Activated T-cell treated with anti-CD3 and anti-CD28 coated beads, Interleukin-2, amount 50 U/mL, for 72 hours (primary cell): ENCODE data around the gene MFAP5. TPM values are rescaled to one million over a fixed set of nuclear protein-coding genes. Genes with fewer than 3 reads are reported as not detected.
"Not testable (repeated sequence)": the region's sequence is repeated elsewhere in the genome, so short reads cannot be mapped to it uniquely, and the experiment has no call there.

Source experiments
- ATAC-seq, 2 donors: fragments of 150-1000 bp; cut with Tn5 transposase; replicated peaks in 1 of 2; 2 replicates each; pipeline ENCODE4 v1.10.0; 2021; ENCODE audit warnings: moderate library complexity in 2 of 2, mild to moderate bottlenecking in 1 of 2
- DNase-seq, 2 donors: peaks; one replicate each; pipeline ENCODE4 v3.0.0; 2021 to 2022; ENCODE audit warnings: mixed read lengths in 1 of 2
- H3K27ac Mint-ChIP-seq: one replicate; pipeline ENCODE4 v1.8.0; 2022; ENCODE audit warnings: mild to moderate bottlenecking, moderate library complexity, mixed read lengths
- H3K27me3 Mint-ChIP-seq: one replicate; pipeline ENCODE4 v1.8.0; 2022; ENCODE audit warnings: low read depth, mixed read lengths
- H3K36me3 Mint-ChIP-seq, 2 donors: one replicate each; pipeline ENCODE4 v1.8.0; 2022; ENCODE audit warnings: mixed read lengths in 2 of 2, mild to moderate bottlenecking in 1 of 2; ENCODE audit not compliant: insufficient read depth in 2 of 2
- H3K4me1 Mint-ChIP-seq: one replicate; pipeline ENCODE4 v1.8.0; 2022; ENCODE audit warnings: low read depth, mixed read lengths
- H3K4me3 Mint-ChIP-seq, 2 donors: one replicate each; pipeline ENCODE4 v1.8.0; 2022; ENCODE audit warnings: mild to moderate bottlenecking in 2 of 2, mixed read lengths in 2 of 2, moderate library complexity in 2 of 2
- H3K9me3 Mint-ChIP-seq, 2 donors: one replicate each; pipeline ENCODE4 v1.8.0; 2022; ENCODE audit warnings: mixed read lengths in 2 of 2
- total RNA-seq, 2 donors: library from RNA; stranded (reverse); gene quantifications; one replicate each; pipeline ENCODE4 v1.2.3, GENCODE V29; 2022

The MFAP5 gene
- total RNA-seq, 2 donors from 2014 or later = not detected

DNA sequence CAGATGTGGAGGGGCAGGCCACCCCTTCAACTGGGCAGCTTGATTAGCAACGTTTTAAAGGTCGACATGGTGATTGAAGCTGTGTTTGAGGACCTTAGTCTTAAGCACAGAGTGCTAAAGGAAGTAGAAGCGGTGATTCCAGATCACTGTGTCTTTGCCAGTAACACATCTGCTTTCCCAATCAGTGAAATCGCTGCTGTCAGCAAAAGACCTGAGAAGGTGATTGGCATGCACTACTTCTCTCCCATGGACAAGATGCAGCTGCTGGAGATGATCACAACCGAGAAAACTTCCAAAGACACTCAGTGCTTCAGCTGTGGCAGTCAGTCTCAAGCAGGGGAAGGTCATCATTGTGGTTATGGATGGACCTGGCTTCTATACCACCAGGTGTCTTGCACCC lies 26.0 kb downstream of the MFAP5 start:
- Mint-ChIP-seq H3K27me3 (peaks cover 11% of the 10 kb centered on the region), H3K4me3 (no peak overlapping the region), H3K27ac (no peak overlapping the region), H3K4me1 (no peaks in the 10 kb centered on the region), H3K9me3 (no peaks in the 10 kb centered on the region), H3K36me3 (no peaks in the 10 kb centered on the region)
- no peak for ATAC-seq
- no peak for DNase-seq

- not testable (repeated sequence) for H3K27ac Mint-ChIP-seq, DNase-seq, H3K36me3 Mint-ChIP-seq, ATAC-seq, H3K4me3 Mint-ChIP-seq, H3K4me1 Mint-ChIP-seq, H3K9me3 Mint-ChIP-seq
- peaks cover 14% of the 10 kb centered on the region for H3K27me3 Mint-ChIP-seq
These were observed 26.6 kb downstream of the MFAP5 start for GRCh38 chr12:8636007-8636346.

GRCh38 chr12:8635342-8636006 lies 27.2 kb downstream of the MFAP5 start:
- not testable (repeated sequence) for H3K27ac Mint-ChIP-seq, ATAC-seq, H3K4me1 Mint-ChIP-seq, H3K9me3 Mint-ChIP-seq, H3K36me3 Mint-ChIP-seq, H3K4me3 Mint-ChIP-seq, DNase-seq
- peaks cover 18% of the 10 kb centered on the region for H3K27me3 Mint-ChIP-seq

DNA sequence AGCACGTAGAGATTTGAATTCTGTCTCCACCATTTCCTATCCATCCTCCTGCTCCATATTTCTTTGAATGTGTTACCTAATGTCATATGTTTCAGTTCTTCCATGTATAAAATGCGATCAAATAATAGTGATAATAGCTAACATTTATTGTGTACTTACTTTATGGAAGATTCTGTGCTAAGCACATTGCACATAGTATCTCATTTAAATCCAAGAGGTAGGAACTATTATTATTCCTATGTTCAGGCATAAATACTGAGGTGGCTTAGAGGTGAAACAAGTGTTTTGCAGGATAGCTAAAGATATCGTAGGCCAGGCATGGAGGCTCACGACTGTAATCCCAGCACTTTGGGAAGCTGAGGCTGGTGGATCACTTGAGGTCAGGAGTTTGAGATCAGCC lies 32.5 kb downstream of the MFAP5 start:
- Mint-ChIP-seq H3K27me3 (peaks cover 23% of the 10 kb centered on the region), H3K27ac (no peak overlapping the region), H3K4me3 (no peak overlapping the region), H3K4me1 (no peaks in the 10 kb centered on the region), H3K9me3 (no peaks in the 10 kb centered on the region), H3K36me3 (peaks cover 0 to 2% of the 10 kb centered on the region in 2 donors)
- DNase-seq (no peak), ATAC-seq (no peak)

DNA sequence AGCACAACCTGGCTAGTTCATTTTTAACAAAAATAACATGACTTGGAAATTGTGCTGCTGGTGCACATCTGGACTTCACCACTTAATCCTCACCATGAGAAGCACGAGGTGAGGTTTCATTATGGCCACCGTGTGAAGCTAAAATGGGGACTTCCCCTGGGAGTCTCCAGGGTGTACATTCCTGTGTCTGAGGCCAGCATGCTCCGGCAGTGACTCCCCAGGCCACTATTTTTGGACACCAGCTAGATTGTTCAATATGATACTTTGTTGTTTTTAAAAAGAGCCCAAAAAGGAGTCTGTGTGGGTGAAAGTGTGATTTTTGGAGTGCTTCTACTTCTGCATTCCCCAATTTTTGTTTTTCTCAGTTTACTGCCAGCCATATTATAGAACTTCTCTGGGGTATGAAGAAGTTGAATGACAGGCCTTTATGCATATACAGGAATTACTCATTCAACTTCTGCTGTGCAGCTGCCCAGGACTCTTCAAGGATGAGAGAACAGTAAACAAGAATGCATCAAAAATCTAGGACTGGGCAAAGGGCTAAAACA lies 33.1 kb downstream of the MFAP5 start:
- no peak for DNase-seq
- no peak for ATAC-seq
- H3K36me3 Mint-ChIP-seq = peaks cover 0 to 2% of the 10 kb centered on the region in 2 donors
- H3K9me3 Mint-ChIP-seq = no peaks in the 10 kb centered on the region
- no peak overlapping the region for H3K4me3 Mint-ChIP-seq
- H3K27me3 Mint-ChIP-seq = peaks cover 17% of the 10 kb centered on the region
- no peaks in the 10 kb centered on the region for H3K4me1 Mint-ChIP-seq
- no peak overlapping the region for H3K27ac Mint-ChIP-seq

- Mint-ChIP-seq H3K27ac (no peak overlapping the region), H3K9me3 (no peaks in the 10 kb centered on the region), H3K4me3 (no peak overlapping the region), H3K27me3 (peaks cover 14% of the 10 kb centered on the region), H3K4me1 (no peaks in the 10 kb centered on the region), H3K36me3 (peaks cover 0 to 2% of the 10 kb centered on the region in 2 donors)
- DNase-seq (no peak), ATAC-seq (no peak)
These were observed 33.9 kb downstream of the MFAP5 start for GRCh38 chr12:8628731-8629130.

- H3K36me3 Mint-ChIP-seq = not testable (repeated sequence)
These were observed 37.9 kb downstream of the MFAP5 start for GRCh38 chr12:8624750-8625149.

DNA sequence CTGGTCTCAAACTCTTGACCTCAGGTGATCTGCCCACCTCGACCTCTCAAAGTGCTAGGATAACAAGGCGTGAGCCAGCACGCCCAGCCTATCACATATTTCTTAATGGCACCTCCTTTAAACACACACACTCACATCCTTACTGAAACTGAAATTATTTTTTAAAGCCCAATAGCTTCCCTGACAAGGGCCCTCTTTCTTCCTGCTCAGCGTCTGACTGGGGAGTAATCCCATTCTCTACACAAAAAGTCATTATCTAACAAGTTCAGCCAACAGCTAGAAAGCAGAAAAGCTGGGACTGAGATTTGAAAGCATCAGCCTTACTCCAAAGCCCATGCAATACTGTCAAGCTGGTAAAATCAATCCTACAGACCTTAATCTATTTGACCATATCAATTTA lies 40.0 kb downstream of the MFAP5 start:
- H3K36me3 Mint-ChIP-seq = peaks cover 1 to 2% of the 10 kb centered on the region in 2 donors
- H3K9me3 Mint-ChIP-seq = peaks cover 0 to 2% of the 10 kb centered on the region in 2 donors
- DNase-seq (no peak), ATAC-seq (no peak)
- H3K4me1 Mint-ChIP-seq = no peaks in the 10 kb centered on the region
- H3K27me3 Mint-ChIP-seq = no peaks in the 10 kb centered on the region
- no peak overlapping the region for H3K27ac Mint-ChIP-seq
- no peak overlapping the region for H3K4me3 Mint-ChIP-seq

More at GRCh38 chr12:8624750-8625149, 37.9 kb downstream of the MFAP5 start:
- H3K4me3 Mint-ChIP-seq, H3K9me3 Mint-ChIP-seq, DNase-seq, ATAC-seq, H3K4me1 Mint-ChIP-seq, H3K27me3 Mint-ChIP-seq, H3K27ac Mint-ChIP-seq: not testable (repeated sequence)

DNA sequence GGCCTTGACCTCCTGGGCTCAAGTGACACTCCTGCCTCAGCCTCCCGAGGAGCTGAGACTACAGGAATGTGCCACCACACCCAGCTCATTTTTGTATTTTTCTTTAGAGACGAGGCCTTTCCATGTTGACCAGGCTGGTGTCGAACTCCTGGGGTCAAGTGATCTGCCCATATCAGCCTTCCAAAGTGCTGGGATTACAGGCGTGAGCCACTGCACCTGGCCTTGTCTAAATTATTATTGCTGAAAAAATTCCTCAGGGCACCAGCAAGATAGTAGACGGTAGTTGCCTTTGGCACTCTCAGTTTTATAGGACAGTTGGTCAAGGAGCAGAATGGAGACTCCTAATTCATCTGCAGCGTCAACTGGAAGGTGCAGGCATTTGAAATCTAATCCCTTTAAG lies 47.4 kb downstream of the MFAP5 start:
- no peak overlapping the region for H3K27ac Mint-ChIP-seq
- no peak for DNase-seq
- H3K9me3 Mint-ChIP-seq = no peaks in the 10 kb centered on the region
- no peaks in the 10 kb centered on the region for H3K27me3 Mint-ChIP-seq
- no peak overlapping the region for H3K4me3 Mint-ChIP-seq
- no peaks in the 10 kb centered on the region for H3K4me1 Mint-ChIP-seq
- no peak for ATAC-seq
- no peaks in the 10 kb centered on the region for H3K36me3 Mint-ChIP-seq

DNA sequence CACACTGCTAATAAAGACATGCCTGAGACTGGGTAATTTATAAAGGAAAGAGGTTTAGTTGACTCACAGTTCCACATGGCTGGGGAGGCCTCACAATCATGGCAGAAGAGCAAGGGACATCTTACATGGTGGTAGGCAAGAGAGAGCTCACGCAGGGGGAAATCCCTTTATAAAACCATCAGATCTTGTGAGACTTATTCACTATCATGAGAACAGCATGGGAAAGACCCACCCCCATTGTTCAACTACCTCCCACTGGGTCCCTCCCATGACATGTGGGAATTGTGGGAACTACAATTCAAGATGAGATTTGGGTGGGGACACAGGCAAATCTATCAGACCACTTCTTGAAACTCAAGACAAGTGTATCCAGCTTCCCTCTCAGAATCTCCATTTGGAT lies 48.7 kb downstream of the MFAP5 start:
- not testable (repeated sequence) for DNase-seq, ATAC-seq, H3K27me3 Mint-ChIP-seq, H3K36me3 Mint-ChIP-seq, H3K4me3 Mint-ChIP-seq, H3K9me3 Mint-ChIP-seq, H3K27ac Mint-ChIP-seq, H3K4me1 Mint-ChIP-seq

GRCh38 chr12:8612629-8613028 lies 50.0 kb downstream of the MFAP5 start, which contains the start of gene AICDA:
TSS of gene AICDA (minus strand) at chr12:8612859. CDS start at chr12:8612767, 92 bp downstream.
- Mint-ChIP-seq H3K36me3 (no peaks in the 10 kb centered on the region), H3K9me3 (no peaks in the 10 kb centered on the region), H3K27ac (no peak within 1 kb of the TSS), H3K4me1 (peaks cover 12% of the 10 kb centered on the region), H3K4me3 (no peak within 1 kb of the TSS), H3K27me3 (no peaks in the 10 kb centered on the region)
- DNase-seq (no peak), ATAC-seq (no peak)

DNA sequence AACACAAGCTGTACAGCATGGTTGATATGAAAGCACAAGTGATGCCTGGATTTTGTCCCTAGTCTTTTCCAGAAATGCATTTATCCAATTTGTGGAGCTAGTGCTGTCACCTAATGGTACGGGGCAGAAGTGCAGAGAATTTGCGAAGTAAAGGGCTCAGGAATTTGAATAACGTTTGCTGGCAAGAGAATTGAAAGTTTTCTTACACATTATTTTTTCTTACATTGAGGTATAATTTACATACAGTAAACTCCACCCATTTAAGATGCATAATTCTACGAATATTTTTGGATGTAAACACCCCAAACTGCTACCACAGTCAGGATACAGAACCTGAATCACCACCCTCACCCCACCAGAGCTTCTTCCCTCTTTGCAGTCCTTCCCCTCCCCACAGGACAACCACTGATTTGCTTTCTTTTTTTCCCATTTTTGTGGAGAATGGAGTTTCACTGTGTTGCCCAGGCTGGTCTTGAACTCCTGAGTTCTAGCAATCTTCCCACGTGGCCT lies 53.5 kb downstream of the MFAP5 start:
- no peaks in the 10 kb centered on the region for H3K9me3 Mint-ChIP-seq
- DNase-seq (no peak), ATAC-seq (no peak)
- no peak overlapping the region for H3K27ac Mint-ChIP-seq
- peaks cover 12% of the 10 kb centered on the region for H3K4me1 Mint-ChIP-seq
- peaks cover 12% of the 10 kb centered on the region for H3K27me3 Mint-ChIP-seq
- no peaks in the 10 kb centered on the region for H3K36me3 Mint-ChIP-seq
- H3K4me3 Mint-ChIP-seq = peak overlapping the region; percentile 42 to 58

DNA sequence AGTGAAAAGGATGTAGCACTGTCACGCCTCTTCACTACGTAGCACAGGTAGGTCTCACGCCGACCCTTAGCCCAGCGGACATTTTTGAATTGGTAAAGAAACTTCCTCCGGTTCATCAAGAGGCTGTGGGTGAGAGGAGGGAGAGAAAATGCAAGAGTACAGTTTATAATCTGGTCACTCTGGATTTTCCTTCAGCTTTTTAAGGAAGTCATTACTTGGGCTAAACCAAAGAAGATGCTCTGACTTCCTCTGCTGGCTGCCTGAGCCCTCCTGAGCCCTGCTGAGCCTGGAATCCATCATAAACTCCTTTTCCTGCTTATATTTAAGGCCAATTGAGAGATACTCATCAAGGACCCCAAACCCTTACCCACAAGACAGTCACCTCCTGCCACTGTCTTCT lies 55.7 kb downstream of the MFAP5 start:
- no peak overlapping the region for H3K27ac Mint-ChIP-seq
- no peaks in the 10 kb centered on the region for H3K36me3 Mint-ChIP-seq
- no peak for ATAC-seq
- H3K4me1 Mint-ChIP-seq = peaks cover 12% of the 10 kb centered on the region
- H3K9me3 Mint-ChIP-seq = no peaks in the 10 kb centered on the region
- no peak for DNase-seq
- no peak overlapping the region for H3K4me3 Mint-ChIP-seq
- peaks cover 25% of the 10 kb centered on the region for H3K27me3 Mint-ChIP-seq

- Mint-ChIP-seq H3K9me3 (no peaks in the 10 kb centered on the region), H3K4me1 (peaks cover 12% of the 10 kb centered on the region), H3K36me3 (no peaks in the 10 kb centered on the region), H3K27me3 (peaks cover 31% of the 10 kb centered on the region), H3K4me3 (no peak overlapping the region), H3K27ac (no peak overlapping the region)
- ATAC-seq = no peak
- DNase-seq = no peak
These were observed 57.6 kb downstream of the MFAP5 start for GRCh38 chr12:8605057-8605456.
